ENCODE results near the gene FAM168B.
A peak's percentile ranks its signal among the peaks of the same experiment; 100 is the strongest.

Gene FAM168B

GRCh38 chr2:131033786-131034121 is 59.5 kb downstream of the FAM168B start:
- no peak overlapping the region for H3K4me3 ChIP-seq
- no peak for DNase-seq (ENCODE audit: low spot score)
- TF ChIP-seq CTCF (IDR thresholded peaks at IDR 0.05): no peak
- no peak overlapping the region for H3K27ac ChIP-seq

GRCh38 chr2:131032393-131032836 is 60.8 kb downstream of the FAM168B start:
- Histone ChIP-seq H3K27ac (no peak overlapping the region), H3K4me3 (no peak overlapping the region)
- DNase-seq (ENCODE audit: low spot score): peak; percentile 36
- TF ChIP-seq CTCF (IDR thresholded peaks at IDR 0.05): no peak

- Histone ChIP-seq H3K4me3 (no peak overlapping the region), H3K27ac (no peak overlapping the region)
- TF ChIP-seq CTCF (IDR thresholded peaks at IDR 0.05): no peak
- no peak for DNase-seq (ENCODE audit: low spot score)
Measured at GRCh38 chr2:131031875-131032274, 61.4 kb downstream of the FAM168B start.

GRCh38 chr2:131031431-131031841 is 61.8 kb downstream of the FAM168B start:
- DNase-seq (ENCODE audit: low spot score): no peak
- H3K27ac ChIP-seq: no peak overlapping the region

GRCh38 chr2:131030478-131030971 is 62.7 kb downstream of the FAM168B start:
- Histone ChIP-seq H3K4me3 (no peak overlapping the region), H3K27ac (no peak overlapping the region)
- TF ChIP-seq CTCF (IDR thresholded peaks at IDR 0.05): no peak
- DNase-seq (ENCODE audit: low spot score): peak; percentile 53

More at GRCh38 chr2:131031431-131031841, 61.8 kb downstream of the FAM168B start:
- no peak for TF ChIP-seq CTCF (IDR thresholded peaks at IDR 0.05)
- H3K4me3 ChIP-seq: no peak overlapping the region

- TF ChIP-seq CTCF (IDR thresholded peaks at IDR 0.05): no peak
- Histone ChIP-seq H3K4me3 (no peak overlapping the region), H3K27ac (no peak overlapping the region)
- peak; percentile 58 for DNase-seq (ENCODE audit: low spot score)
Measured at GRCh38 chr2:131029812-131030211, 63.4 kb downstream of the FAM168B start.

- Histone ChIP-seq H3K27ac (no peak overlapping the region), H3K4me3 (no peak overlapping the region)
- peak; percentile 59 for DNase-seq (ENCODE audit: low spot score)
- no peak for TF ChIP-seq CTCF (IDR thresholded peaks at IDR 0.05)
Measured at GRCh38 chr2:131027566-131028528, 65.4 kb downstream of the FAM168B start.

Data from coronary artery (tissue), 2 donors.